NCI-H526 (cell line): ENCODE results near the gene INPP1.
"Not testable (repeated sequence)": the region's sequence is repeated elsewhere in the genome, so short reads cannot be mapped to it uniquely, and the experiment has no call there.

Experiments used
- DNase-seq, 2 experiments: peaks; one replicate each; lab custom pipeline; 2025; lab: John Stamatoyannopoulos, UW

INPP1 gene

GRCh38 chr2:190333928-190334327, 9.5 kb upstream of the INPP1 start:
- no peak for DNase-seq

DNA sequence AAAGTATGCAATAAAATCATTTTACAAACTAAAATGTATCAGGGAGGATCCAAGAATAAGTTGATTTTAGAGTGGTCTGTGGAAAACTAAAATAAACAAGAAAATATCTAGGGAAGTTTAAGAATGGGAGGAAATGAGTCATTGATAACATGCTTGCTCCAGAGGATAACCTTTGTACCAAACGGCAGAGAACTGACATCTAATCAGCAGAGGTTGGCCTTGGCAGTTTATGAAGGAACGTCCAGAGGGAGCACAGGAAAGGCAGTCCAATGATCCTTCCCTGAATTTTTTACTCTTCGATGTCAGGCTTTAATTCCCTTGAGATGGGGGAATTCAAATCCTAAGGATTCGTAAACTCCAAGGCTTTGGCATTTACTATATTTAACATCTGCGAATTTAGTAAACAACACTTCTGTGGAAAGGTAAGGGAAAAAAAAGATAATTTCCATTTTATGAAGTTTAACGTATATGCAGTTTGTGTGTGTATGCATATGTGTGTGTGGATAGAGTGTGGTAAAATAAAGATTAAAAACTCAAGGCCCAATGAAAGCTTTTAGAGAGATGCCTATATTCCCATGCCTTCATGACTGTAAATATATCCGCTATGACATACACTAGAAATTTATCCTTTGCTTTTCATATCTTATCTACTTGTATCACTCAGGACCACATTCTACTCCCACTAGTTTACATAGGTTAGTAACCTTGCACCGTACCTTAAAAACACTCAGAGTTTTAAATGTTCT, 8.7 kb upstream of the INPP1 start:
- no peak for DNase-seq

DNA sequence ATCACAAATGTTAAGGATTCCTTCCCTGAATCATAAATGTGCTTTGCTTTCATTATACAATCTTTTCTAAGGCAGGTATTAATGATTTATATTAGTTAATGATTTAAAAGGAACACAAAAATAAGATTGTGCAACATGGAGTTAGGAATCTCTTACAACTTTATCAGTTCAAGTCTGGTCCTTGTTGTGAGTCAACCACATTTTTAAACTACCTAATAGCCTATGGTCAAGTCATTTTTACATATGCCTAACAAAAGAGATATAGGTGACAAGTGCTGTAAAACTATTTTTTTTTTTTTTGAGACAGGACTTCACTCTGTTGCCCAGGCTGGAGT, 8.2 kb upstream of the INPP1 start:
- DNase-seq, result no peak

DNA sequence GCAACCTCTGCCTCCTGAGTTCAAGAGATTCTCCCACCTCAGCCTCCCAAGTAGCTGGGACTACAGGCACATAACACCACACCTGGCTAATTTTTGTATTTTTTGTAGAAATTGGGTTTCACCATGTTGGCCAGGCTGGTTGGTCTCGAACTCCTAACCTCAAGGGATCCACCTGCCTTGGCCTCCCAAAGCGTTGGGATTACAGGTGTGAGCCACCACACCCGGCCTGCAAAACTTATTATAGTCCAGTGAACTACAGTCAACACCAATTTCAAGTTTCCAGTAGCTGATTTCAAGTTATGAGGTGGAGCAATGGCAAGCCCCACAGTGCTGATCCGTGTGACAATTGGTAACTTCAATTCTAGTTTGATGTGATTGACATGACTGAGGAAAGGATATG, 7.8 kb upstream of the INPP1 start:
- not testable (repeated sequence) for DNase-seq

- no peak for DNase-seq
Measured at GRCh38 chr2:190336420-190336819, 7.0 kb upstream of the INPP1 start.

DNA sequence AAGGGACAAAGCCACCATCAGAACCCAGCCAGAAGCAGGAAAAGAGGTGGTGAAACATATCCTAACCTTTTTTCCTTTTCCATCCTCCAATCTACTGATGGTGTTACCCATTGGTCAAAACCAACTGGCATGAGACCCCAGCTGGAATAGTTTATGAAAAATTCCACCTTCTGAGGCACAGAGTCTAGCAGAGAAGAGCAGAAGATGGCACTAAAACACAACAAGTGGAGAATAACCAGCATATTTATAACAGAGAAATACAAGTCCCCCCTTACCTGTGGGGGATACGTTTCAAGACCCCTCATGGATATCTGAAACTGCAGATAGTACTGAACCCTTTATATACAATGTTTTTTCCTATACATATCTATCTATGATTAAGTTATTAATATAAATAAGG, 4.9 kb upstream of the INPP1 start:
- no peak for DNase-seq

DNA sequence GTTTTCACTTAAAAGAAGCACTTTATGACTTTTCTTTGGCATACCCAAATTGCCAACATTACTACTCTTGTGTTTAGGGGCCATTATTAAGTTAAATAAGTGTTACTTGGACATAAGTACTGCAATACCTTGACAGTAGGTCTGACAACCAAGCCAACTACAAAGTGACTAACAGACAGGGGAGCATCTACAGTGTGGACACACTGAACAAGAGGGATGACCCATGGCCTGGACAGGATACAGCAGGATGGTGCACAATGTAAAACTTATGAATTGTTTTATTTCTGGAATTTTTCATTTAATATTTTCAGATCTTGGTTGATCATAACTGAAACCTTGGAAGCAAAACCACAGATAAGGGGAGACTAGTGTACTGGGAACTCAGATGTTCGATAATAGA, 4.0 kb upstream of the INPP1 start:
- DNase-seq, result no peak

DNA sequence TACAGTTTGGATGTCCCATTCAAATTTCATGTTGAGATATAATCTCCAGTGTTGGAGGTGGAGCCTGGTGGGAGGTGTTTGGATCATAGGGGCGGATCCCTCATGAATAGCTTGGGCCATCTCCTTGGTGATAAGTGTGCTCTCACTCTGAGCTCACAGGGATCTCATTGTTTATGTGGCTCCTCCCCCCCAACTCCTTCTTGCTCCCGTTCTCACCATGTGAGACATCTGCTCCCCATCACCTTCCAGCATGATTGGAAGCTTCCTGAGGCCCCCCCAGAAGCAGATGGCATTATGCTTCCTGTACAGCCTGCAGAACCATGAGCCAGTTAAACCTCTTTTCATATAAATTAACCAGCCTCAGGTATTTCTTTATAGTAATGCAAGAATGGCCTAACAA, 3.0 kb upstream of the INPP1 start:
- DNase-seq, result peak; percentile 57 to 71

DNA sequence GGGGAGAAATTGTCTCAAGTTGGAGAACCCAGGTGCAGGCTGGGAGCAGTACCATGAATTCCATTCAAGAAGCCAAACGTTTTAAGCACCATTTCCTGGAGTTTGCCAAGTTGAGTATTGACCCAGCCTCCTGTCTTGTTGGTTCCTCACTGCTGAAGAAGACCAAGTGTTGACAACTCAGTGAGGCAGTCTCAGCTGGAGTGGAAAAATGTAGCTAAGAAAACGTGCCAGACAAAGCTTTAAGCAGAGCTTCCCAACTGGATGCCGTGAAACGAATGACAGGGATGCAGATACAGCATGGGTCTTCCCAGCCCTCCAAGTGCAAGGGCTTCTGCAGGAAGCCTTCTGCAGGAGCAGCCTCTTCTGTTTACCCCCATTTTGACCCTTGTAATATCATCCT, 778 bp upstream of the INPP1 start:
- DNase-seq, result no peak

DNA sequence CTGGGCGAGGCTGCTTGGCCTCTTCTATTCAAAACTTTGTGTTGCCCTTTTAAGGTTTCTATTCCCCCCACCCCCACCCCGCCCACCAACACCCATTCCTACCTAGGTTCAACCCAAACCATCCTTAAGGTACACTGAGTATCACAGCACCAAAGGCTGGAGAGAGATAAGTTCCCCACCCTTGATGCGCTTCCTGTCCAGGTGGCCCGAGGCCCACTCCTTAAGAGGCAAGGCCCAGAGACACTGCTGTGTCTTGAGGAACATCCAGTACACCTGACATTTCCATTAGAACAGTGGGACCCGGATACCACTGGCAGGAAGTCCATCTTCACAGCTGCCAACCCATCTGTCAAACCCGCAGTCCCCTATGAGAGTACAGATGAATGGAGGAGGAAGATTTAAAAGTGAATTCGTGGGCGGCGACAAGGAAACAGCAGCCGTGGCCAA, 277 bp upstream of the INPP1 start:
- no peak for DNase-seq

DNA sequence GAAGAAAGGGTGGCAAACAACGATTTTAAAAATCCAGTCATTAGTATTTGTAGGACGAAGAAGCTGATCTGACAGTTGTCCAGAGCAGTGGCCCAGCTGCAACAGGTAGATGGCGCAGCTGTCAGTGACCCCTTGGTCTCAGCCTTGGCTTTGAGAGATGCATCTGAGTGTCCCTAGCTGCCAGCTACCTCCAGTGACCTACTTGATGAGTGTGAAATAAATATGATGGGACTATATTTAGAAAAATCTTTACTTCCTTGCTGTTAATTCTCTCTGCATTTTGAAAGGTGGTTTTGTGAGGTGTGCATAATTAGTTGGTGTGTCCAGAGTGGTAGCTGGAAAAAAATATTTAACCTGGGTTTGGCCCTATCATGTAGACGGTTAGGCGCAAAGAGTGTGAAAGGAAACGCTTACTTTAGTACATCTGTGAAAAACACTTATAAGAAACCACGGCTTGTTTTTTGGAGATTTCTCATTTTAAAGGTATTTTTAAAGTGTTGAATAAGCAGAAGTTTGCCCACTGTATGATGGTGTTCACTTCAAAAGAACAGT, 963 bp downstream of the INPP1 start:
- peak; percentile 30 to 78 for DNase-seq

GRCh38 chr2:190350371-190350770, 7.0 kb downstream of the INPP1 start:
- no peak for DNase-seq

DNA sequence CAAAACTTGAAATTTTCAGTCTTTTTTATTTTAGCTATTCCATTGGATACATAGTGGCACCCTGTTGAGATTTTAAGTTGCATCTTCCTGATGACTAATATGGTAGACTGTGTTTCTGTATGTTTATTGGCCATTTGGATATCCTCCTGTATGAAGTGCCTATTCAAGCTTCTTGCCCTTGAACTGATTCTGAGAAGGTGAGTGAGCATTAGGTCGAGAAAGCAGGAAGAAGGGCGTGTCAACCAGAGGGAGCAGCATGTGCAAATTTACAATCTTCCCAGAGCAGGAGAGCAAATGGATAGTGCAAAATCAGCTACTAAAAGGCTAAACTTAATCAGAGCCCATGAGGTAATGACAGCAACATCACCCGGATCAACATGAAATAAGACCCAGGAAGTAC, 8.6 kb downstream of the INPP1 start:
- DNase-seq, result no peak

- DNase-seq, result no peak
Measured at GRCh38 chr2:190352668-190353536, 9.5 kb downstream of the INPP1 start.

GRCh38 chr2:190353537-190353899, 10.1 kb downstream of the INPP1 start:
- no peak for DNase-seq

DNA sequence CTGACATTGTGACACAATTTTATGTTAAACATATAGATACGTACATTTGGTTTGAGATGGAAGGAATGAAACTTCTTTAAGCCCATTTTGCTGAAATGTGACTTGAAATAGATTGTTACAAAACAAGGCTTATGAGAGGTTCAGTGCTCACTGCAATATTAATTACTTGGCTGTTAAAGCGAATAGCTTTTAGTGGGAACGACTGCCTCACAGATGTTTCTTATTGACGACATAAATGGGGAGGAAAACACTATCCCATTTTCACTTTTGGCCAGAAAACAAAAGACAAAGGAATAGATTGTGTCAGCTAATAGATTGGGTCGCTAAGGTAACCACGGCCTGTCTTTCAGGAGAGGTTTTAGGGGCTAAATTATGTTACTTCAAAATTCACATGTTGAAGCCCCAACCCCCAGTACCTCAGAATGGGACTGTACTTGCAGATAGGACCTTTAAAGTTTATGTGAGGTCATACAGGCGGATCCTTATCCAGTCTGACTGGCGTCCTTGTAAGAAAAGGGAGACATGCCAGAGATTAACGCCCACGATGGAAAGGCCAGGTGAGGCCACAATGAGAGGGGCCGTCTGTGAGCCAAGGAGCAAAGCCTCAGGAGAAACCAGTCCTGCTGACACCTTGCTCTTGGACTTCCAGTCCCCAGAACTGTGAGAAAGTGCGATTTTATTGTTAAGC, 10.8 kb downstream of the INPP1 start:
- DNase-seq, result no peak

GRCh38 chr2:190355968-190356644, 12.7 kb downstream of the INPP1 start:
- no peak for DNase-seq

DNA sequence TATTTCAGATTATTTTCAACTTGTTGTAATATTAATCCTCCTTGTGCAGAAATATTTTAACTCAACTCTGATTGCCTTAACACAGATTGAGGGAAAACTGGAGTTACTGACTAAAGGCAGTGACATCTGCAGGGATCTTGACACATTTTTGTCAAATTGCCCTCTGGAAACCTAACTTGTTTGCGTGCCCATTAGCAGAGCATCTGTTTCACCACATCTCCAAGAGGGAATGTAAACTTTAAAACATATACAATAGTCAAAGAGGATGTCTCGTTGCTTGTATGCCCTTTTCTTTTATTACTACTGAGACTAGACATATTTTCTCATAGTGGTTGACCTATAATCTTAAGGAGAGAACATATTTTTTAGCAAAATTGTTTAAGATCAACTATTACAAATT, 14.2 kb downstream of the INPP1 start:
- DNase-seq, result no peak

DNA sequence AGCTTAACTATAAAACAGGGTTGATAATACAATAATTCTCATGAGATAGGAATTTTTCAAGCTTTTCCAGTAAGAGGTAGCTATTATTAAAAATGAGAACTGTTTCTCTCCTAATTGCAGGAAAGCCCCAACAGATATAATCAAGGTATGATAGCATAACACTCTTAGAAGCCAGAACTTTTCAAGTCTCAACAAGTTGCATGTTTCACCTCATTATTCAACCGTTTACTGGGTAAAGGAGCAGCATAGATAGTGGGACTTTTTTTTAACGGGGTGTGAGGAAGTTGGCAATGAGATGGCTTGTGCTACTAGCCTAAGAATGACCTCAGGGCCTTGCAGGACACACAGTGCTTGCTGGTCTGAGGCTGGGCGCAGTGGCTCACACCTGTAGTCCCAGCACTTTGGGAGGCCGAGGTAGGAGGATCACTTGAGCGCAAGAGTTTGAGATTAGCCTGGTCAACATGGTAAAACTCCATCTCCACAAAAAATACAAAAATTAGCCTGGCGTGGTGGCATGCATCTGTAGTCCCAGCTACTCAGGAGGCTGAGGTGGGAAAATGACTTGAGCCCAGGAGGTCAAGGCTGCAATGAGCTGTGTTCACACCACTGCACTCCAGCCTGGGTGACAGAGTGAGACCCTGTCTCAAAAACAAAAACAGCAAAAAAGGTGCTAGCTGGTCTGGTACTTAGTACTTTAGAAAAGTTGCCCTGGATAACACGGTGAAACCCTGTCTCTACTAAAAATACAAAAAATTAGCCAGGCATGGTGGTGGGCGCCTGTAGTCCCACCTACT, 15.5 kb downstream of the INPP1 start:
- DNase-seq, result not testable (repeated sequence)

DNA sequence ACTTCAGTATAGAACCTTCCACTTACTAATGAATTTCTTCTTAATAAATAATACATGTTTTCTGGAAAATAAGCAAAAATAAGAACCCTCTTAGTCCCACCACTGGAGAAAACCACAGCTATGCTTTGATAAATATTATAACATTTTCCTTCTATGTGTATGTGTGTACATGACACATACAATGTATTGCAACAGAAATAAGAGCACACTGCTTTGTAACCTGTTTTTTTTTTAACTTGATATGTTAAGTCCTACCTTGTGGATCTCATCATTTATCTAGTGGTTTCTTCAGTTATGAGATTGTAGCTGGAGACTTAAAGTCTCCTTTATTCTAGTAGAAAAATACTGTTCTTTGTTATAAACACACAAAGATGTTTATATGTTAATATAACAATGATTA, 17.2 kb downstream of the INPP1 start:
- no peak for DNase-seq

DNA sequence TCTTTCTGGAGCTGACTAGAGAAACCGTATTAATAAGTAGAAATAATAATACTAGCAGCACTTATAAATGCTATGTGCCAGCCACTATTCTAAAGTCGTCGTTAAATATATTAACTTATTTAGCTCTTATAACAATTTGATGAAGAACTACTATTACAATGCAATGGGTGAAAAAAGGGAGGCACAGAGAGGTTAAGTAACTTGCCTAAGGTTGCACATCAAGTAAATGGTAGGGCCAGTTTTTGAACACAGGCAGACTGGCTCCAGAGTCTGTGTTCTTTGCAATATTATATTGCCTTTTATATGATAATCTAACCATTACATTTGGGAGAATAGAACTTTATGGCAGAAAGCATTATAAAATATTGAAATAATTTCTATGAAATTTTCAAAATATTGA, 17.6 kb downstream of the INPP1 start:
- no peak for DNase-seq
